ENCODE data around the gene CDYL. TPM values are rescaled to one million over a fixed set of nuclear protein-coding genes. Genes with fewer than 3 reads are reported as not detected.
A peak's percentile ranks its signal among the peaks of the same experiment; 100 is the strongest.

CDYL gene
- total RNA-seq, 2 donors from 2014 or later: 55.1 to 58.2 TPM

DNA sequence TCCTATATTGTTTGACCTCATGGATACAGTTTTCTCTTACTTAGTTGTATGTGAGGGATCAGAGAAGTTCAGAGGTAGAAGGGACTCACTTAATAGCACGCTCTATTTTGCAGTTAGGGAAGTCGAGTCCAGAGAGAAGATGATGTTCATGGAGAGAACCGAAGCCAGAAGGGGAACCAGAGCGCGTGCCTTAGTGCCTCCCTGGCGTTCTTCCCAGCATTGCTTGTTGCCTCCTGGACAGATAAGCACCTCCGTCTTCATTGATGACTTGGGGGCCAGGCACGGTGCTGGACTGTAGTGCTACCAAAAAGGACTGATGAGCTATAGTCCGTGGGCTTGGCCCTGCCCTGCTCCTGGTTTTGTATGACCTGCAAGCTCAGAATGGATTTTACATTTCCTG, 117.8 kb downstream of the CDYL start:
- no peaks in the 10 kb centered on the region for H3K27me3 ChIP-seq (ENCODE audit: control insufficient read depth, insufficient read depth, low read length, poor library complexity, severe bottlenecking)
- H3K36me3 ChIP-seq (ENCODE audit: control insufficient read depth, insufficient read depth, low read length): peaks cover 46% of the 10 kb centered on the region
- Mint-ChIP-seq H3K4me3 (no peak overlapping the region), H3K9me3 (no peaks in the 10 kb centered on the region), H3K27me3 (ENCODE audit: insufficient read depth) (no peaks in the 10 kb centered on the region), H3K36me3 (ENCODE audit: low read depth) (peaks cover 59% of the 10 kb centered on the region), H3K4me1 (peaks cover 6% of the 10 kb centered on the region), H3K27ac (no peak overlapping the region)
- H3K4me3 ChIP-seq (ENCODE audit: low read length): no peak overlapping the region
- H3K9me3 ChIP-seq (ENCODE audit: control insufficient read depth, low read length): peaks cover 11% of the 10 kb centered on the region
- H3K27ac ChIP-seq (ENCODE audit: low read depth, low read length): no peak overlapping the region
- no peak for DNase-seq
- 93 to 95% methylated on average over 4 to 9 of the region's 9 CpGs for WGBS, 2 experiments (ENCODE audit: insufficient coverage in 1 of 2, insufficient read length in 1 of 2)
- no peaks in the 10 kb centered on the region for H3K4me1 ChIP-seq (ENCODE audit: control insufficient read depth, insufficient read depth, low read length)
- TF ChIP-seq, protein P1, sequence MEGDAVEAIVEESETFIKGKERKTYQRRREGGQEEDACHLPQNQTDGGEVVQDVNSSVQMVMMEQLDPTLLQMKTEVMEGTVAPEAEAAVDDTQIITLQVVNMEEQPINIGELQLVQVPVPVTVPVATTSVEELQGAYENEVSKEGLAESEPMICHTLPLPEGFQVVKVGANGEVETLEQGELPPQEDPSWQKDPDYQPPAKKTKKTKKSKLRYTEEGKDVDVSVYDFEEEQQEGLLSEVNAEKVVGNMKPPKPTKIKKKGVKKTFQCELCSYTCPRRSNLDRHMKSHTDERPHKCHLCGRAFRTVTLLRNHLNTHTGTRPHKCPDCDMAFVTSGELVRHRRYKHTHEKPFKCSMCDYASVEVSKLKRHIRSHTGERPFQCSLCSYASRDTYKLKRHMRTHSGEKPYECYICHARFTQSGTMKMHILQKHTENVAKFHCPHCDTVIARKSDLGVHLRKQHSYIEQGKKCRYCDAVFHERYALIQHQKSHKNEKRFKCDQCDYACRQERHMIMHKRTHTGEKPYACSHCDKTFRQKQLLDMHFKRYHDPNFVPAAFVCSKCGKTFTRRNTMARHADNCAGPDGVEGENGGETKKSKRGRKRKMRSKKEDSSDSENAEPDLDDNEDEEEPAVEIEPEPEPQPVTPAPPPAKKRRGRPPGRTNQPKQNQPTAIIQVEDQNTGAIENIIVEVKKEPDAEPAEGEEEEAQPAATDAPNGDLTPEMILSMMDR (conservative IDR thresholded peaks at IDR 0.05): no peak
- no peak overlapping the region for H3K9ac ChIP-seq (ENCODE audit: extremely low read depth, low read length, poor library complexity, severe bottlenecking)

DNA sequence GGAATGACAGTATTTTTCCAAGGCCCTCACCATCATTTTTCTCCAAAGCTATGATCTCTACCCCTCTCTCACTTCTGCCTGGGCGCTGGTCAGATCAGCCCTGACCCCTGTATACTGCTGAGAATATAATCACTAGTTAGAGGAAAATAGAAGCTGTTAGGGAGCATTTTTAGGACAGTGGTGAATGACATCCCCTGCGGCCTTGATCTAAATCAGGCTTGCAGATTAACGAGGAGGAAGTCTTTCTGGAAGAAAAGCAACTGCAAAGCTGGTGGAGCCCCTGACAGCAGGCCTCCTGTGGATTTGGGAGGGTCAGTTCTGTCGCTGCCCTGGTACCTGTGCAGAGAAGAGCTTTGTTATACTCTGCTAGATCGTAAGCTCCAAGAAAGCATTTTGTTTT, 119.8 kb downstream of the CDYL start:
- Histone ChIP-seq H3K36me3 (ENCODE audit: control insufficient read depth, insufficient read depth, low read length) (peaks cover 46% of the 10 kb centered on the region), H3K27ac (ENCODE audit: low read depth, low read length) (peak overlapping the region; percentile 38), H3K27me3 (ENCODE audit: control insufficient read depth, insufficient read depth, low read length, poor library complexity, severe bottlenecking) (no peaks in the 10 kb centered on the region), H3K4me1 (ENCODE audit: control insufficient read depth, insufficient read depth, low read length) (no peaks in the 10 kb centered on the region), H3K4me3 (ENCODE audit: low read length) (no peak overlapping the region), H3K9ac (ENCODE audit: extremely low read depth, low read length, poor library complexity, severe bottlenecking) (no peak overlapping the region), H3K9me3 (ENCODE audit: control insufficient read depth, low read length) (peaks cover 18% of the 10 kb centered on the region)
- H3K4me3 Mint-ChIP-seq: no peak overlapping the region
- WGBS, 2 experiments (ENCODE audit: insufficient coverage in 1 of 2, insufficient read length in 1 of 2): 71 to 74% methylated on average over 4 to 5 of the region's 5 CpGs
- peak overlapping the region; percentile 53 for H3K27ac Mint-ChIP-seq
- DNase-seq: no peak
- peaks cover 6% of the 10 kb centered on the region for H3K4me1 Mint-ChIP-seq
- H3K36me3 Mint-ChIP-seq (ENCODE audit: low read depth): peaks cover 70% of the 10 kb centered on the region
- TF ChIP-seq, protein P1 (conservative IDR thresholded peaks at IDR 0.05): no peak
- H3K27me3 Mint-ChIP-seq (ENCODE audit: insufficient read depth): no peaks in the 10 kb centered on the region
- no peaks in the 10 kb centered on the region for H3K9me3 Mint-ChIP-seq

- Histone ChIP-seq H3K9ac (ENCODE audit: extremely low read depth, low read length, poor library complexity, severe bottlenecking) (no peak overlapping the region), H3K4me1 (ENCODE audit: control insufficient read depth, insufficient read depth, low read length) (no peaks in the 10 kb centered on the region), H3K4me3 (ENCODE audit: low read length) (no peak overlapping the region), H3K9me3 (ENCODE audit: control insufficient read depth, low read length) (peaks cover 18% of the 10 kb centered on the region), H3K36me3 (ENCODE audit: control insufficient read depth, insufficient read depth, low read length) (peaks cover 42% of the 10 kb centered on the region), H3K27ac (ENCODE audit: low read depth, low read length) (peak overlapping the region; percentile 38), H3K27me3 (ENCODE audit: control insufficient read depth, insufficient read depth, low read length, poor library complexity, severe bottlenecking) (no peaks in the 10 kb centered on the region)
- no peak overlapping the region for H3K27ac Mint-ChIP-seq
- no peaks in the 10 kb centered on the region for H3K27me3 Mint-ChIP-seq (ENCODE audit: insufficient read depth)
- H3K9me3 Mint-ChIP-seq: no peaks in the 10 kb centered on the region
- TF ChIP-seq, protein P1 (conservative IDR thresholded peaks at IDR 0.05): no peak
- no peak overlapping the region for H3K4me3 Mint-ChIP-seq
- peaks cover 66% of the 10 kb centered on the region for H3K36me3 Mint-ChIP-seq (ENCODE audit: low read depth)
- no peak for DNase-seq
- WGBS, 2 experiments (ENCODE audit: insufficient coverage in 1 of 2, insufficient read length in 1 of 2): 92 to 97% methylated on average over 6 to 8 of the region's 8 CpGs
- H3K4me1 Mint-ChIP-seq: peaks cover 6% of the 10 kb centered on the region
Observed at GRCh38 chr6:4896401-4896800, 120.2 kb downstream of the CDYL start.

Data from endodermal cell (in vitro differentiated cells).